SKM-1 (cell line): ENCODE results near the gene THAP3.
A peak's percentile ranks its signal among the peaks of the same experiment; 100 is the strongest.
"Not testable (repeated sequence)": the region's sequence is repeated elsewhere in the genome, so short reads cannot be mapped to it uniquely, and the experiment has no call there.

Source experiments
- DNase-seq: peaks from one replicate; lab custom pipeline; 2025; ENCODE audit not compliant: unreplicated experiment; lab: John Stamatoyannopoulos, UW

Gene THAP3

DNA sequence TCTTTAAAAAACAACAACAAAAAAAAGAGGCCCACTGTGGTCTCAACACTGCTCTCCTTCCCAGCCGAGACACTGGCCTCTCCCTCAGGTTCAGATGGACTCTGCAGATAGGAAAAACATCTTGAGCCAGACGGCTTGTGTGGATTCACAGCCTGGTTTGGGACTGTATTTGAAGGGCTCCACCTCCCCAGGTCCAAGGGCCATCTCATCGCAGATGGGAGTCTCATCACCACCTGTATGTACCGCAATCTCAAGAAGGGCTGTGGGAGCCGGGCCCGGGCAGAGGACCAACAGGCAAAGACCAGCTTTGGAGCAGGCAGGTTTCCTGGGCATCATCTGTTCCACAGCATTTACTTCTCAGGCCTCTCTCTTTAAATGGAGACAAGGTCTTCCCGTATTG lies 34.6 kb upstream of the THAP3 start:
- no peak for DNase-seq

- no peak for DNase-seq
These were observed 33.4 kb upstream of the THAP3 start for GRCh38 chr1:6591222-6591621.

- DNase-seq: no peak
These were observed 33.0 kb upstream of the THAP3 start for GRCh38 chr1:6591644-6592043.

- no peak for DNase-seq
These were observed 32.2 kb upstream of the THAP3 start for GRCh38 chr1:6592441-6592840.

GRCh38 chr1:6592865-6593593 lies 31.6 kb upstream of the THAP3 start:
- DNase-seq: no peak

DNA sequence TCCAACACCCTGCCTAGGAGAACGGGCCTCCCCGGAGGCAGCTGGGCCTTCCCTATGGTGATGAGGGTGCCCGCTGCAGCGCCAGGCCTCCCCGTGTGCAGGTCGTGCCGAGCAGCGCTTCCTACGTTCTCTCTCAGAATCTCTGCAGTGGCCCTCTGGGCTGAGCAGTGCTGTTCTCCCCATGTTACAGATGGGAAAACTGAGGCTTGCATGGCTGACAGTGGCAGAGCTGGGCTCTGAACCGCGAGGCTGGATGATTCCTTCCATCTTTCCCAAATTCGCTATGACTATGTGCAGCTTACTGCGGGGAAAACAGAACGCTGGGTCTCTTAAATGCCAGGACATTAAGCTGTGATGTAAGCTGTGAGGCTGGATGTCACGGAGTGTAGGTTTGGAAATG lies 30.9 kb upstream of the THAP3 start:
- no peak for DNase-seq

- DNase-seq: no peak
These were observed 29.5 kb upstream of the THAP3 start for GRCh38 chr1:6594977-6595740.

- DNase-seq: no peak
These were observed 28.3 kb upstream of the THAP3 start for GRCh38 chr1:6596351-6596750.

- no peak for DNase-seq
These were observed 27.5 kb upstream of the THAP3 start for GRCh38 chr1:6596886-6597776.

DNA sequence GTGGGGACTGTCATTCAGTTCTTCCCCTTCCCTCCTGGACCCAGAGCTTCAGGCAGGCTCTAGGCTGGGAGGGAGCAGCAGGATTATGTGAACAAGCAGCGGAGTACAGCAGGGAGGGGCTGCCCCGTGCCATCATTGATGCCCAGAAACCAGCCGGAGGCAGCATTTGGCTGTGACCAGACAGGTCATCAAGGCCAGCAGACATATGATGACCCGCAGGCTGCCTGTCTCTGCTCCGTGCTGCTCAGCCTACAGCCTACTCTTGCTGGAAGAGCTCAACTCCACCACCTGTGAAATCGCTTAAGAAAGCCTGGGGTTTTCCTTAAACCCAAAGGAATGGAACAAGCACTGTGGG lies 26.9 kb upstream of the THAP3 start:
- DNase-seq: no peak

DNA sequence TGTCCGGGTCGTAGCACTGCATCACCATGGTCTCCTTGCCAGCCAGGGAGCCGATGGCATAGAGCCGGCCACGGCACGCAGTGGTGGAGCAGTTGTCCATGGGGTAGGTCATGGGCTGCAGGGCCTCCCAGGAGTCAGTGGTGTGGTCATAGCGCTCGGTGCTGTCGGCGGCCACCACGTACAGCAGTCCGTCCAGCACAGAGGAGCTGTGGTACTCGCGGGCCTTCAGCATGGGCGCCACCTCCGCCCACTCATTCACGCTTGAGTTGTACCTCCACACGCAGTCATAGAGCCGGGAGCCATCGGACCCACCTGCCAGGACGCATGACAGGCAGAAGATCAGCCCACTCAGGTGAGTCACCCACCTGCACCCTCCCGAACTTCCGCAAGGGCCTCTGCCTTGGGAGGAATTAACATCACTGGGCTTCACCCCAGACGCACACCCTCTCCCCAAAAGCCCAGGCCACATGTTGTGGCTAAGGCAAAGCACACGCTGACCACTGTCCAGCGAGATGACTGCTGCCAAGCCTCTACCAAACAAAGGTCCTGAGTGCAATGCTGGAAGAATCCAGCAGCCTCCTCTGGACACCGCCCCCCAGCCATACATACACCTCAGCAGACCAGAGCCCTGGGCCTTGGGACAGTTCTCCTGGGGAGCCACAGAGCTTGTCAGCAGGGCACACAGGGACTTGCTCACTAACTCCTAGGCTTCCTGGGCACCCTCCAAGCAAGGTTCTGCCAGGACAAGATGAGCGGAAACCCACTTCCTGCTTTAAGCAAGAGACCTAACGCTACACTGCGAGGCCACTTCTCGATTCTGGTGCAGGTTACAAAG lies 25.3 kb upstream of the THAP3 start:
- peak; percentile 82 for DNase-seq

DNA sequence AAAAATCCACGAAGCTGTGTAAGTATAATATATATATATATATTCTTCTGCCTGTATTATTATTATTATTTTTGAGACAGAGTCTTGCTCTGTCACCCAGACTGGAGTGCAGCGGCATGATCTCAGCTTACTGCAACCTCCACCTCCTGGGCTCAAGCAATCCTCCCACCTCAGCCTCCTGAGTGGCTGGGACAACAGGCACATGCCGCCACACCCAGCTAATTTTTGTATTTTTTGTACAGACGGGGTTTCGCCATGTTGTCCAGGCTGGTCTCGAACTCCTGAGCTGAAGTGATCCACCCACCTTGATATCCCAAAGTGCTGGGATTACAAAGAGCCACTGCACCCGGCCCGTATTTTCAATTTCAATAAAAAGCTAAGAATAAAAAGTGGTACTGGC lies 24.7 kb upstream of the THAP3 start:
- not testable (repeated sequence) for DNase-seq

DNA sequence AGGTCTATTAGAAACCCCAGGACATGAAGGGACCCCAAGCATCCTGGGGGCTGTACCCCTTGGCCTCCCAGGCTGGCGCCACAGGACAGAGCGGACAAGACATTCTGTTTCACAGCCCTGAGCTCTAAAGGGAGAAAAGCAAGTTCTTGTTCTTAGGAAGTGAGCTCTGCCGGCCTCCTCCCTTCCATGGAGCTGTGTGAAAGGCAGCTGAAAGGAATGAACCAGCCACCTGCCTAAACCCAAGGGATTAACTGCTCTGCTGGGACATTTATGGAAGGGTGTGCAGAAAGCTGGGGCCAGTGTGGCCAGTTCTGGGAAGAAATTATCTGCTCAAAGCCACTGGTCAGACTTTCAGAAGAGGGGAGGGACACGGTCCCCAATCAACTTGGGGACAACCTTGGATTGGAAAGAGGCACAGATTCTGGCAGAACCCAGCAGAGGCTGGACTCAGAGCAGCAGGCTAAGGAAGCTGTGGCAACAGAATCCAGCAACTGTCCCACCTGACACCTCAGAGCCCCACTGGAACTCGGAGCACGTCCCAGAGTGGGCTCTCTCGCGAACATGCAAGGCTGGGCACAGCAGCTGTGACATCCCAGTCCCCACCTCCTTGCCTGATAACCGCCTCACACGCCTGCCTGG lies 24.1 kb upstream of the THAP3 start:
- no peak for DNase-seq

- peak; percentile 22 for DNase-seq
These were observed 23.4 kb upstream of the THAP3 start for GRCh38 chr1:6601049-6601922.

DNA sequence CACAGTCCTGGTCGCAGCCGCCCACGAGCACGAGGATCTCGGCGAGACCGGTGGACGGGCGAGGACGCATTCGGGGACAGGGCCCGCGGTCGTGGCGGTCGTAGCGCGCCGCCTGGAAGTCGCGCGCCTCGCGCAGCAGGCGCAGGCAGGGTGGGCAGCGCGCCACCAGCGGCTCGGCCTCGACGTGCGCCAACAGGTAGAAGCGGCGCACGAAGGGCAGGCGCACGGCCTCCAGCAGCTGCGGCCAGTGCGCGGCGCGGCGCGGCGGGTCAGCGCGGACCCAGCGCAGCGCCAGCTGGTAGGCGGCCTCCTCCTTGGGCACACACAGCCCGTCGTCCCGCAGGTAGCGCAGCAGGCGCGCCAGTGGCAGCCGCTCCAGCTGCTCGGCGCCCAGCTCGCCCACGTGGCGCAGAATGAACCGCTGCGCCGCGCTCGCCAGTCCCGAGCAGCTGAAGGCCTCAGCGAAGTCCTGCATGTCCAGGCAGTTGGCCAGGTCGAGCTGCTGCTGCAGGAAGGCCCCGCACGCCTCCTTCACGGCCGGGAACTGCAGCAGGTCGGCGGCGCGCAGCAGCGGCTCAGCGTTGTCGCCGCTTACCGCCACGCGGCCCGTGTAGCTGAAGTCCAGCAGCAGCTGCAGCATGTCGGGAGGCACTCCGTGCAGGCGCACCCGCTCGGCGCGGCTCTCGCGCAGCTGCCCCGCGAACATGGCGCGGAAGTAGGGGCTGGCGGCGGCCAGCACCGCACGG lies 22.6 kb upstream of the THAP3 start:
- DNase-seq: no peak

DNA sequence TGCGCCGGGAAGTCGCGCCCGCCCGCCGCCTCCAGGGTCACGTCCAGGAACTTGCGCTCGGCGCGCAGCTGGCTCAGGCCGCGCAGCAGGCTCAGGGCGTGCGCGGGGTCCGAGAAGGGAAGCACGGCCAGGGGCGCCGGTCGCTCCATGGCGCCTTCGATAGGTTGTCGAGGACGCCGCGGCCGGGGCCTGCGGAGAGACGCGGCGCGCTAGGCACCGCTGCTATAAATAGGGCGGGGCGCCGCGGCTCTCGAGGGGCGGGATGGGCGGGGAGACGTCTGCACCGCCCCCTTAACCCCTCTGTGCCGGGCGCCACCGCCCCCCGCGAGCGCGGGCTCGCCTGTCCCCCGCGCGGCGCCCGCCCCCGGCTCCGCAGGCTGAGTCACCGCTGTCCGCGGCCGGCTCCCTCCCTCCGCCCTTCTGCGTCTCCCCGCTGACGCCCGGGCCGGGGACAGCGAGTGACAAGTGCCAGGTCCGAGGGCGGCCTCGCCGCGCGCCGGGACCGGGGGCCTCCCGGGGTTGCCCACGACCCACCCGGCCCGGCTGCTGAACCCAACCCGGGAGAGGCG lies 21.9 kb upstream of the THAP3 start, which contains the start of gene KLHL21:
KLHL21 (minus strand) TSS at position 201 of the 569 bp plus-strand sequence; CDS start at position 149, 52 bp downstream.
- DNase-seq: peak; percentile 70

DNA sequence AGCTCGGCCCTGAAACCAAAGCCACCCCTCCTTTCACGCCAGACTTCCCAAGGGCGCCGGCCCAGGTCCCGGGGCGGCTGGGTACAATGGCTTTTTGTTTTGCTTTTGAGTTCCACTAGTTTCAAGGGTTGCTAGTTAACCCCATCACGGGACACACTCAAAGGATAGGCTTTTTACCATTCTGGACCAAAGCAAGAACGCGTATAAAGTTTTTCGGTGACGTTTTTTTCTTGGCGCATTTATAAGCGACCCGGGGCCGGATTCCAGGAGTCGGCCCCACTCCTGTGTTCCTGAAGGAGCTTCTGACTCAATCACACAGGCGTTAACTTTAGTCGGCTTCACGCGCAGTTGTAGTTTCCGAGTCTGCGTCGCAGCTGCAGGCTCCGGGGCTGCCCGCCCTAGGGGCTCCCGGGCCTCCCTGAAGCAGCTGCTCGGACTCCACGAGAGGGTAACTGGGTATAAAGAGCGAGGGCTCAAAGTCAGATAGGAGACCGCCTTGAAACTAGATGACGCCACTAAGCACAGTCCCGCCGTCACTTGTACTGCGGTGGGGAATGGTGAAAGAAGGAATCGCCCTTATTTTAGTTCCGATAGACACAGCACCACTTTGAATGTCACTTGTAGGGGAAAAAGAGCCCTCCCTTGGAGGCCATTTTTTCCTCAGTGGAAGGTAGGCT lies 21.3 kb upstream of the THAP3 start:
- no peak for DNase-seq
